Cardiac fibroblast (primary cell): ENCODE results near the gene PCDH9.

Source experiments
- DNase-seq, 2 donors: peaks; one replicate each; pipeline versions ENCODE4 v3.0.0 to v3.0.0-alpha.2; 2010; ENCODE audit warnings: low read depth in 2 of 2
- H3K4me3 ChIP-seq, 2 donors: replicated peaks in 1 of 2; 1 replicate in 1 of 2; 2 replicates in 1 of 2; pipeline ENCODE4 v1.5.1; 2011; ENCODE audit warnings: low read depth in 2 of 2, low read length in 2 of 2, mild to moderate bottlenecking in 2 of 2, moderate library complexity in 1 of 2
- CTCF ChIP-seq: IDR thresholded peaks from one replicate; pipeline ENCODE4 v1.5.1; 2011; ENCODE audit warnings: low read depth, mild to moderate bottlenecking, low read length, inconsistent platforms

PCDH9 gene

GRCh38 chr13:67118277-67118676 lies 111.9 kb downstream of the PCDH9 start:
- no peak for TF ChIP-seq CTCF
- no peak overlapping the region for H3K4me3 ChIP-seq
- DNase-seq: no peak

GRCh38 chr13:67117010-67117550 lies 113.1 kb downstream of the PCDH9 start:
- H3K4me3 ChIP-seq: no peak overlapping the region
- no peak for TF ChIP-seq CTCF
- DNase-seq: peak in 1 of 2 donors; percentile 57

- DNase-seq: no peak
- no peak for TF ChIP-seq CTCF
- H3K4me3 ChIP-seq: no peak overlapping the region
Observed at GRCh38 chr13:67107979-67108378, 122.2 kb downstream of the PCDH9 start.

GRCh38 chr13:67106502-67107057 lies 123.6 kb downstream of the PCDH9 start:
- DNase-seq: no peak
- no peak overlapping the region for H3K4me3 ChIP-seq
- no peak for TF ChIP-seq CTCF

- peak in 1 of 2 donors; percentile 41 for DNase-seq
- no peak overlapping the region for H3K4me3 ChIP-seq
- no peak for TF ChIP-seq CTCF
Observed at GRCh38 chr13:67101730-67102467, 128.2 kb downstream of the PCDH9 start.

- peak in 1 of 2 donors; percentile 46 for DNase-seq
- H3K4me3 ChIP-seq: no peak overlapping the region
- no peak for TF ChIP-seq CTCF
Observed at GRCh38 chr13:67100730-67101129, 129.4 kb downstream of the PCDH9 start.

- TF ChIP-seq CTCF: no peak
- DNase-seq: no peak
Observed at GRCh38 chr13:67099494-67099893, 130.6 kb downstream of the PCDH9 start.

More at GRCh38 chr13:67099494-67099893, 130.6 kb downstream of the PCDH9 start:
- no peak overlapping the region for H3K4me3 ChIP-seq
